Neural cell (in vitro differentiated cells): ENCODE measurements around the gene BICRA. TPM values are rescaled to one million over a fixed set of nuclear protein-coding genes. Genes with fewer than 3 reads are reported as not detected.

Experiments used
- H2AFZ ChIP-seq: fragments of 200-600, 300-800 bp; sonication (generic), shearing (Covaris generic); 2 replicates; pipeline ENCODE4 v1.6.0; 2014; ENCODE audit warnings: low read depth, mild to moderate bottlenecking, antibody characterized with exemption, low read length, moderate library complexity
- H3F3A ChIP-seq: fragments of 200-600 bp; shearing (Covaris generic); 2 replicates; pipeline ENCODE4 v1.6.1; 2016; ENCODE audit warnings: mild to moderate bottlenecking, moderate library complexity, mixed read lengths, antibody characterized with exemption, low read length; ENCODE audit not compliant: insufficient read depth, poor library complexity, severe bottlenecking
- H3K27ac ChIP-seq: fragments of 200-600, 300-800 bp; sonication (generic), shearing (Covaris generic); 2 replicates; pipeline ENCODE4 v1.5.1; 2014; ENCODE audit warnings: mild to moderate bottlenecking, low read length, moderate library complexity
- H3K27me3 ChIP-seq: fragments of 300-800, 200-600 bp; sonication (generic), shearing (Covaris generic); 2 replicates; pipeline ENCODE4 v1.6.0; 2014; ENCODE audit warnings: mild to moderate bottlenecking, low read depth, low read length, moderate library complexity; ENCODE audit not compliant: insufficient read depth
- H3K36me3 ChIP-seq: fragments of 300-800, 200-600 bp; sonication (generic), shearing (Covaris generic); 2 replicates; pipeline ENCODE4 v1.5.1; 2014; ENCODE audit warnings: mild to moderate bottlenecking, antibody characterized with exemption, low read length, moderate library complexity; ENCODE audit not compliant: insufficient read depth
- H3K4me2 ChIP-seq: fragments of 300-800, 200-600 bp; sonication (generic), shearing (Covaris generic); 2 replicates; pipeline ENCODE4 v1.6.0; 2014; ENCODE audit warnings: mild to moderate bottlenecking, low read length
- H3K4me3 ChIP-seq: fragments of 300-800, 200-600 bp; sonication (generic), shearing (Covaris generic); 2 replicates; pipeline ENCODE4 v1.5.1; 2014; ENCODE audit warnings: mild to moderate bottlenecking, low read length, moderate library complexity
- H3K79me2 ChIP-seq: fragments of 200-600 bp; shearing (Covaris generic); replicated peaks from 2 replicates; pipeline ENCODE4 v1.6.0; 2014; ENCODE audit warnings: mild to moderate bottlenecking, low read length, moderate library complexity; ENCODE audit not compliant: insufficient read depth
- H3K9ac ChIP-seq: fragments of 300-800, 200-600 bp; sonication (generic), shearing (Covaris generic); 2 replicates; pipeline ENCODE4 v1.6.1; 2016; ENCODE audit warnings: mild to moderate bottlenecking, low read length, mixed read lengths
- H3K9me2 ChIP-seq: fragments of 200-600 bp; shearing (Covaris generic); 2 replicates; pipeline ENCODE4 v1.6.1; 2016; ENCODE audit warnings: mild to moderate bottlenecking, low read length, mixed read lengths; ENCODE audit not compliant: insufficient read depth
- H3K9me3 ChIP-seq: fragments of 200-600, 300-800 bp; sonication (generic), shearing (Covaris generic); 2 replicates; pipeline ENCODE4 v1.6.1; 2016; ENCODE audit warnings: mild to moderate bottlenecking, mixed run types, low read length, moderate library complexity, mixed read lengths
- H4K20me1 ChIP-seq: fragments of 200-600 bp; shearing (Covaris generic); 2 replicates; pipeline ENCODE4 v1.6.1; 2016; ENCODE audit warnings: mild to moderate bottlenecking, mixed run types; ENCODE audit not compliant: insufficient read depth
- CTCF ChIP-seq: fragments of 450-650 bp; IDR thresholded peaks from 2 replicates; pipeline ENCODE4 v1.5.1; 2014; ENCODE audit warnings: antibody characterized with exemption, mild to moderate bottlenecking, moderate library complexity; ENCODE audit not compliant: poor library complexity, severe bottlenecking
- EP300 ChIP-seq: fragments of 450-650 bp; conservative IDR thresholded peaks from 2 replicates; pipeline ENCODE4 v1.6.1; 2014; ENCODE audit warnings: antibody characterized with exemption, mild to moderate bottlenecking, moderate library complexity; ENCODE audit not compliant: poor library complexity, severe bottlenecking
- EZH2 ChIP-seq: fragments of 200-600, 300-800 bp; shearing (Covaris generic), sonication (generic); IDR thresholded peaks from 2 replicates; pipeline ENCODE4 v1.6.1; 2014; ENCODE audit warnings: antibody characterized with exemption, low read length, borderline replicate concordance, mild to moderate bottlenecking; ENCODE audit not compliant: insufficient read depth, poor library complexity, severe bottlenecking
- MXI1 ChIP-seq: fragments of 450-650 bp; conservative IDR thresholded peaks from 2 replicates; pipeline ENCODE4 v1.6.1; 2014; ENCODE audit warnings: antibody characterized with exemption, mild to moderate bottlenecking; ENCODE audit not compliant: poor library complexity, severe bottlenecking
- POLR2AphosphoS5 ChIP-seq: IDR thresholded peaks from 2 replicates; pipeline ENCODE4 v1.6.1; 2012
- RAD21 ChIP-seq: fragments of 450-650 bp; conservative IDR thresholded peaks from 2 replicates; pipeline ENCODE4 v1.6.1; 2014; ENCODE audit warnings: antibody characterized with exemption, mild to moderate bottlenecking, moderate library complexity
- REST ChIP-seq: IDR thresholded peaks from 2 replicates; pipeline ENCODE4 v1.6.1; 2012; ENCODE audit warnings: borderline replicate concordance
- SMC3 ChIP-seq: fragments of 450-650 bp; conservative IDR thresholded peaks from 2 replicates; pipeline ENCODE4 v1.6.1; 2014; ENCODE audit warnings: antibody characterized with exemption, mild to moderate bottlenecking, moderate library complexity; ENCODE audit not compliant: poor library complexity
- TAF1 ChIP-seq: IDR thresholded peaks from 2 replicates; pipeline ENCODE4 v1.6.1; 2012; ENCODE audit warnings: low read depth
- polyA plus RNA-seq: library from polyadenylated mRNA; depleted of rRNA; stranded (reverse); fragments of >200 nt; gene quantifications from 2 replicates; pipeline ENCODE4 v1.2.3, GENCODE V29; 2014

BICRA gene
- polyA plus RNA-seq, 1 donor from 2014 or later: 0.11 TPM

GRCh38 chr19:47723581-47723940 is 114.6 kb downstream of the BICRA start:
- Histone ChIP-seq H3K9me3 (no peaks in the 10 kb centered on the region), H4K20me1 (no peaks in the 10 kb centered on the region), H3K4me2 (no peak overlapping the region), H3K27me3 (no peaks in the 10 kb centered on the region), H3K79me2 (no peaks in the 10 kb centered on the region), H3K4me3 (no peak overlapping the region), H3K36me3 (no peaks in the 10 kb centered on the region), H3K27ac (no peak overlapping the region), H3K9ac (no peak overlapping the region), H3F3A (no peaks in the 10 kb centered on the region), H2AFZ (no peak overlapping the region), H3K9me2 (no peaks in the 10 kb centered on the region)
- TF ChIP-seq EZH2: no peak
- no peak for TF ChIP-seq REST
- TF ChIP-seq TAF1: no peak
- no peak for TF ChIP-seq POLR2AphosphoS5
- no peak for TF ChIP-seq MXI1
- TF ChIP-seq CTCF: no peak
- no peak for TF ChIP-seq RAD21

GRCh38 chr19:47725759-47726401 is 116.9 kb downstream of the BICRA start:
- Histone ChIP-seq H3K9me2 (no peaks in the 10 kb centered on the region), H3F3A (no peaks in the 10 kb centered on the region), H3K9ac (no peak overlapping the region), H3K27ac (no peak overlapping the region), H3K4me2 (no peak overlapping the region), H3K79me2 (no peaks in the 10 kb centered on the region), H3K4me3 (no peak overlapping the region), H4K20me1 (no peaks in the 10 kb centered on the region), H2AFZ (no peak overlapping the region), H3K27me3 (peaks cover 6% of the 10 kb centered on the region), H3K36me3 (no peaks in the 10 kb centered on the region), H3K9me3 (no peaks in the 10 kb centered on the region)
- TF ChIP-seq RAD21 (no peak), EP300 (no peak), CTCF (no peak), MXI1 (no peak), SMC3 (no peak), POLR2AphosphoS5 (no peak), REST (no peak), TAF1 (no peak), EZH2 (no peak)
